ENCODE results near the gene MALRD1. TPM values are rescaled to one million over a fixed set of nuclear protein-coding genes. Genes with fewer than 3 reads are reported as not detected.

The MALRD1 gene
- total RNA-seq, 2 donors from 2014 or later, result not detected

GRCh38 chr10:19204246-19204917, 155.8 kb downstream of the MALRD1 start:
- H3K4me3 Mint-ChIP-seq, result no peak overlapping the region
- ATAC-seq (no peak), DNase-seq (no peak)
- no peaks in the 10 kb centered on the region for H3K36me3 Mint-ChIP-seq (ENCODE audit: low read depth)
- H3K27ac Mint-ChIP-seq, result no peak overlapping the region
- H3K4me1 Mint-ChIP-seq, result no peaks in the 10 kb centered on the region
- no peaks in the 10 kb centered on the region for H3K9me3 ChIP-seq (ENCODE audit: control insufficient read depth, low read length, poor library complexity, severe bottlenecking)
- no peaks in the 10 kb centered on the region for H3K27me3 Mint-ChIP-seq

- ATAC-seq (no peak), DNase-seq (no peak)
- no peaks in the 10 kb centered on the region for H3K4me1 Mint-ChIP-seq
- no peak overlapping the region for H3K4me3 Mint-ChIP-seq
- no peaks in the 10 kb centered on the region for H3K27me3 Mint-ChIP-seq
- H3K9me3 ChIP-seq (ENCODE audit: control insufficient read depth, low read length, poor library complexity, severe bottlenecking), result no peaks in the 10 kb centered on the region
- no peaks in the 10 kb centered on the region for H3K36me3 Mint-ChIP-seq (ENCODE audit: low read depth)
- H3K27ac Mint-ChIP-seq, result no peak overlapping the region
These were observed 160.7 kb downstream of the MALRD1 start for GRCh38 chr10:19209319-19209718.

DNA sequence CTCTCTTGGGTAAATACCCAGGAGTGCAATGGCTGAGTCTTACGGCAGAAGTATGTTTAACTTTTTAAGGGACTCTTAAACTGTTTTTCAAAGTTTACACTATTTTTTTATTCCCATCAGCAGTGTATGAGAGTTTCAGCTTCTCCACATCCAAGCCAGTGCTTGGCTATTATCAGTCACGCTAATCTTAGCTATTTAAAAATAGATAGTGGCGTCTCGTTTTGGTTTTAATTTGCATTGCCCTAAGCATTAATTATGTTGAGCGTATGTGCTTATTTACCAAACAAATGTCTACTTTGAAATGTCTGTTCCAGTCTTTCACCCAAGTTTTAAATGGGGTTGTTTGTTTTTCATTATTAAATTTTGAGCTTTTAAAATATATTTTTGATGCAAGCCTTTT, 164.0 kb downstream of the MALRD1 start:
- no peaks in the 10 kb centered on the region for H3K27me3 Mint-ChIP-seq
- DNase-seq (no peak), ATAC-seq (no peak)
- H3K27ac Mint-ChIP-seq, result no peak overlapping the region
- no peaks in the 10 kb centered on the region for H3K4me1 Mint-ChIP-seq
- no peak overlapping the region for H3K4me3 Mint-ChIP-seq
- no peaks in the 10 kb centered on the region for H3K9me3 ChIP-seq (ENCODE audit: control insufficient read depth, low read length, poor library complexity, severe bottlenecking)
- no peaks in the 10 kb centered on the region for H3K36me3 Mint-ChIP-seq (ENCODE audit: low read depth)

DNA sequence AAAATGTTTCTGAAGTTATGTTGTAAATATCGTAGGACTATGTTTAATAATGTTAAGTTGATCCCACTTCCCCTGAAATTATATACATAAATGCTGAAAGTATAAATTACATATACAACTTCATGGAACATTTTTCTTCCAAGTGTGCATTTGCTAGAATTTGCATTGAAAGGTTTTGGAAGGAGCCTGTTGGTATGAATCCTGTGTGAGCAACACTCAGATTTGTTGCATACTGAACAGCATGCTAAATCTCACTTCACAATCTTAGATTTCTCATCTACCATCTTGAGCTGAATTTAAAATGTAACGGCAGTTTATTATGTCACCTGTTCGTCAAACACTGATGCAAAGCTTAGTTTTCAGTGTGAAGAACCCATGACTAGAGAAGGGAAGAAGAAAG, 172.6 kb downstream of the MALRD1 start:
- Mint-ChIP-seq H3K4me1 (no peaks in the 10 kb centered on the region), H3K36me3 (ENCODE audit: low read depth) (no peaks in the 10 kb centered on the region), H3K27ac (no peak overlapping the region), H3K27me3 (no peaks in the 10 kb centered on the region), H3K4me3 (no peak overlapping the region)
- DNase-seq, result no peak
- no peak for ATAC-seq
- no peaks in the 10 kb centered on the region for H3K9me3 ChIP-seq (ENCODE audit: control insufficient read depth, low read length, poor library complexity, severe bottlenecking)

DNA sequence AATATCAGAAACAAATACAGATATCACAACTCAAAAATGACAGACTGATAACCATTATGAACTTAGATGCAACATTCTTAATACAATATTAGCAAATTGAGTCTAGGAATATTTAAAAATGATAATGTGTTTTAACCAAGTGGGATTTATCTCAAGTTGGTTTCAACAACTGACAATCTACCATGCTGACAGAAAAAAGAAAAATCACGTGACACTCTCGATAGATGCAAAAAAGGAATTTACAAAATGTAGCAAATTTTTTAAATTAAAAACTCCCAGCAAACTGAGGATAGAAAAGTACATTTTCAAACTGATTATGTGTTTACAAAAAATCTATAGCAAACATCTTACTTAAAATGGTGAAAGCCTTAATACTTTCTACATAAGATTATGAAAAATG, 177.4 kb downstream of the MALRD1 start:
- DNase-seq (no peak), ATAC-seq (no peak)
- no peaks in the 10 kb centered on the region for H3K9me3 ChIP-seq (ENCODE audit: control insufficient read depth, low read length, poor library complexity, severe bottlenecking)
- Mint-ChIP-seq H3K4me3 (no peak overlapping the region), H3K27me3 (no peaks in the 10 kb centered on the region), H3K4me1 (no peaks in the 10 kb centered on the region), H3K36me3 (ENCODE audit: low read depth) (no peaks in the 10 kb centered on the region), H3K27ac (no peak overlapping the region)

- Mint-ChIP-seq H3K4me3 (no peak overlapping the region), H3K27me3 (no peaks in the 10 kb centered on the region), H3K36me3 (ENCODE audit: low read depth) (no peaks in the 10 kb centered on the region), H3K27ac (no peak overlapping the region), H3K4me1 (no peaks in the 10 kb centered on the region)
- no peaks in the 10 kb centered on the region for H3K9me3 ChIP-seq (ENCODE audit: control insufficient read depth, low read length, poor library complexity, severe bottlenecking)
- no peak for DNase-seq
- no peak for ATAC-seq
These were observed 182.4 kb downstream of the MALRD1 start for GRCh38 chr10:19231034-19231433.

- no peak overlapping the region for H3K27ac Mint-ChIP-seq
- ATAC-seq (no peak), DNase-seq (no peak)
- H3K36me3 Mint-ChIP-seq (ENCODE audit: low read depth), result no peaks in the 10 kb centered on the region
- no peak overlapping the region for H3K4me3 Mint-ChIP-seq
- H3K27me3 Mint-ChIP-seq, result no peaks in the 10 kb centered on the region
- H3K9me3 ChIP-seq (ENCODE audit: control insufficient read depth, low read length, poor library complexity, severe bottlenecking), result no peaks in the 10 kb centered on the region
- no peaks in the 10 kb centered on the region for H3K4me1 Mint-ChIP-seq
These were observed 197.5 kb downstream of the MALRD1 start for GRCh38 chr10:19245889-19246752.

- Mint-ChIP-seq H3K4me1 (no peaks in the 10 kb centered on the region), H3K27ac (no peak overlapping the region), H3K27me3 (no peaks in the 10 kb centered on the region), H3K4me3 (no peak overlapping the region), H3K36me3 (ENCODE audit: low read depth) (no peaks in the 10 kb centered on the region)
- DNase-seq (no peak), ATAC-seq (no peak)
- no peaks in the 10 kb centered on the region for H3K9me3 ChIP-seq (ENCODE audit: control insufficient read depth, low read length, poor library complexity, severe bottlenecking)
These were observed 199.2 kb downstream of the MALRD1 start for GRCh38 chr10:19247843-19248242.

DNA sequence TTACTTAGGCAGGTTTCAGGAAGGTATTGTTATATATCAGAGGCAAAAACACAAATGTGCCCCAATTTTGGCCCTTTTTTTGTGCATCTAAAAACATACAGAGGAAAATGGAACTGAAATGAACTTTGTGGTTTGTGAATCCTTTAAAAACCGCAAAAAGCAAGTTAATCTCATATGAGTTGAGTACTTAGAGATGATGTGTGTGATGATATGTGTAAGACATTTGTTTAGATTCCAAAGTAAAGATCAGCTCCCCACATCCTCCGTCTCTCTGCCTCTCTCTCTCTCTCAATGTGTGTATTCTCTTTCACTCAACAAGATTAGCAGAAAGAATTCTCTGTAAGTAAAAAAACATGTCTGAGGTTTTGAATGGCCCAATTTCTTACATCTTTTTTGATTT, 201.9 kb downstream of the MALRD1 start:
- ATAC-seq, result no peak
- Mint-ChIP-seq H3K36me3 (ENCODE audit: low read depth) (no peaks in the 10 kb centered on the region), H3K27me3 (no peaks in the 10 kb centered on the region), H3K27ac (no peak overlapping the region), H3K4me1 (no peaks in the 10 kb centered on the region), H3K4me3 (no peak overlapping the region)
- H3K9me3 ChIP-seq (ENCODE audit: control insufficient read depth, low read length, poor library complexity, severe bottlenecking), result no peaks in the 10 kb centered on the region
- no peak for DNase-seq

- no peaks in the 10 kb centered on the region for H3K9me3 ChIP-seq (ENCODE audit: control insufficient read depth, low read length, poor library complexity, severe bottlenecking)
- H3K36me3 Mint-ChIP-seq (ENCODE audit: low read depth), result no peaks in the 10 kb centered on the region
- H3K4me1 Mint-ChIP-seq, result no peaks in the 10 kb centered on the region
- DNase-seq (no peak), ATAC-seq (no peak)
- H3K4me3 Mint-ChIP-seq, result no peak overlapping the region
- no peak overlapping the region for H3K27ac Mint-ChIP-seq
- H3K27me3 Mint-ChIP-seq, result no peaks in the 10 kb centered on the region
These were observed 203.9 kb downstream of the MALRD1 start for GRCh38 chr10:19252531-19252930.

DNA sequence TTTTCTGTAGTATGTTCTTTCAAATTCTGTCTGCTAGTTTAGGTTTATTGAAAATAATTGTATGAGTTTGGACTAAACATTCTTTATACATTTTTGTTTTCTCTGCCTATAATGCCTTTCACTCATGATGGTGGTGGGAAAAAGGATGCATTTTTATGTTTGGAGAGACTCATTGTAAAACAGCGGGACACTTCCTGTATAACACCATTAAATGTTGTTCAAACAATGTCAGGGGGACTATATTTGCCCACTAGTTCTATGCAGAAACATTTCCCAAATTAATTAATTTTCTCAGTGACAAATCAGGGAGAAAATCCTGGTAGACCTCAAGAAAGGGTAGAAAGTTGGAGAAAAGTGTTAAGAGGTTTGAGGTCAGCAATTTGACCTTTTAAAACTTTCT, 207.7 kb downstream of the MALRD1 start:
- H3K4me1 Mint-ChIP-seq, result no peaks in the 10 kb centered on the region
- H3K27ac Mint-ChIP-seq, result no peak overlapping the region
- H3K9me3 ChIP-seq (ENCODE audit: control insufficient read depth, low read length, poor library complexity, severe bottlenecking), result no peaks in the 10 kb centered on the region
- H3K27me3 Mint-ChIP-seq, result no peaks in the 10 kb centered on the region
- no peaks in the 10 kb centered on the region for H3K36me3 Mint-ChIP-seq (ENCODE audit: low read depth)
- H3K4me3 Mint-ChIP-seq, result no peak overlapping the region
- DNase-seq (no peak), ATAC-seq (no peak)

- H3K4me3 Mint-ChIP-seq, result no peak overlapping the region
- DNase-seq, result no peak
- no peak for ATAC-seq
- no peaks in the 10 kb centered on the region for H3K9me3 ChIP-seq (ENCODE audit: control insufficient read depth, low read length, poor library complexity, severe bottlenecking)
- no peaks in the 10 kb centered on the region for H3K36me3 Mint-ChIP-seq (ENCODE audit: low read depth)
- H3K4me1 Mint-ChIP-seq, result no peaks in the 10 kb centered on the region
- no peak overlapping the region for H3K27ac Mint-ChIP-seq
- no peaks in the 10 kb centered on the region for H3K27me3 Mint-ChIP-seq
These were observed 214.7 kb downstream of the MALRD1 start for GRCh38 chr10:19263262-19263661.

DNA sequence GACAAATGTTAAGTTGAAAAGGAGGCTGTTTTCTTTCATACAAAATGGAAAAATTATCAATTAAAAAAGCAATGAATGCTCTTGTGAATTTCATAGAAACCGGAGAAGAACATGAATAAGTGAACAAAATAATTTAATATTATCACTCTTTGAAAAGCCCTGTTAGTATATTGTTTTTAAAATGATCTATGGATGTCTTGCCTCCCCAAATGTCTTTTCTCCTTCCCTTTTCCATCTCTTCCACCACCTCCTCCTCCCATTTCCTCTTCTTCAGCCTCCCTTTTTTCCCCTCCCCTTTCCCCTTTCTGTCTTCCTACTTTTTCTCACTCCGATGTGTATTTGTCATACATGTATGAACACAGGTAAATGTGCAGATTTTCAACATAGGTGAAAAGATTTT, 234.7 kb downstream of the MALRD1 start:
- no peaks in the 10 kb centered on the region for H3K4me1 Mint-ChIP-seq
- ATAC-seq, result no peak
- no peaks in the 10 kb centered on the region for H3K27me3 Mint-ChIP-seq
- no peak for DNase-seq
- no peaks in the 10 kb centered on the region for H3K9me3 ChIP-seq (ENCODE audit: control insufficient read depth, low read length, poor library complexity, severe bottlenecking)
- no peak overlapping the region for H3K27ac Mint-ChIP-seq
- H3K36me3 Mint-ChIP-seq (ENCODE audit: low read depth), result no peaks in the 10 kb centered on the region
- H3K4me3 Mint-ChIP-seq, result no peak overlapping the region

DNA sequence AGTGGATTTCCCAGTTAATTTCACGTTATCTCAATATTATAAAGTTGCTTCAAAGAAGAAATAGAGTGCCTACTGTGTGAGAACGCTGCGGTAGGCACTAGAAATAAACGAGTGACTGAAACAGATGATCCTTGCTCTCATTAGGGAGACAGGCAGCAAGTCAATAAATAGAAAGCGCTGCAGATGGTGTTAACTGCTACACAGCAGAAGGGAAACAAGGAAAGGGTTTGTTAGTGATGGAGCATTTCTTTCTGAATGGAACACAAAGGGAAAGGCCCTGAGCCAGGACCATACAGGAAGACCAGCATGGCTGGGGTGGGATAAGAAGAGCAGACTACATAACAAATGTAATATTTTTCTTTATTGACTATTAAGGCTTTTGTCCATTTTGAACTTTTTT, 235.2 kb downstream of the MALRD1 start:
- no peaks in the 10 kb centered on the region for H3K27me3 Mint-ChIP-seq
- H3K27ac Mint-ChIP-seq, result no peak overlapping the region
- no peak overlapping the region for H3K4me3 Mint-ChIP-seq
- no peak for DNase-seq
- H3K9me3 ChIP-seq (ENCODE audit: control insufficient read depth, low read length, poor library complexity, severe bottlenecking), result no peaks in the 10 kb centered on the region
- H3K36me3 Mint-ChIP-seq (ENCODE audit: low read depth), result no peaks in the 10 kb centered on the region
- no peak for ATAC-seq
- no peaks in the 10 kb centered on the region for H3K4me1 Mint-ChIP-seq

All from T-helper 17 cell (primary cell).